ENCODE results near the gene AFF3. TPM values are rescaled to one million over a fixed set of nuclear protein-coding genes. Genes with fewer than 3 reads are reported as not detected.

Gene AFF3
- total and polyA plus RNA-seq, 2 of the 8 experiments (the other 6 are each of a cell fraction or from before 2014, with no cell fraction given): 0.27 to 3.0 TPM

- TF ChIP-seq, protein P1, sequence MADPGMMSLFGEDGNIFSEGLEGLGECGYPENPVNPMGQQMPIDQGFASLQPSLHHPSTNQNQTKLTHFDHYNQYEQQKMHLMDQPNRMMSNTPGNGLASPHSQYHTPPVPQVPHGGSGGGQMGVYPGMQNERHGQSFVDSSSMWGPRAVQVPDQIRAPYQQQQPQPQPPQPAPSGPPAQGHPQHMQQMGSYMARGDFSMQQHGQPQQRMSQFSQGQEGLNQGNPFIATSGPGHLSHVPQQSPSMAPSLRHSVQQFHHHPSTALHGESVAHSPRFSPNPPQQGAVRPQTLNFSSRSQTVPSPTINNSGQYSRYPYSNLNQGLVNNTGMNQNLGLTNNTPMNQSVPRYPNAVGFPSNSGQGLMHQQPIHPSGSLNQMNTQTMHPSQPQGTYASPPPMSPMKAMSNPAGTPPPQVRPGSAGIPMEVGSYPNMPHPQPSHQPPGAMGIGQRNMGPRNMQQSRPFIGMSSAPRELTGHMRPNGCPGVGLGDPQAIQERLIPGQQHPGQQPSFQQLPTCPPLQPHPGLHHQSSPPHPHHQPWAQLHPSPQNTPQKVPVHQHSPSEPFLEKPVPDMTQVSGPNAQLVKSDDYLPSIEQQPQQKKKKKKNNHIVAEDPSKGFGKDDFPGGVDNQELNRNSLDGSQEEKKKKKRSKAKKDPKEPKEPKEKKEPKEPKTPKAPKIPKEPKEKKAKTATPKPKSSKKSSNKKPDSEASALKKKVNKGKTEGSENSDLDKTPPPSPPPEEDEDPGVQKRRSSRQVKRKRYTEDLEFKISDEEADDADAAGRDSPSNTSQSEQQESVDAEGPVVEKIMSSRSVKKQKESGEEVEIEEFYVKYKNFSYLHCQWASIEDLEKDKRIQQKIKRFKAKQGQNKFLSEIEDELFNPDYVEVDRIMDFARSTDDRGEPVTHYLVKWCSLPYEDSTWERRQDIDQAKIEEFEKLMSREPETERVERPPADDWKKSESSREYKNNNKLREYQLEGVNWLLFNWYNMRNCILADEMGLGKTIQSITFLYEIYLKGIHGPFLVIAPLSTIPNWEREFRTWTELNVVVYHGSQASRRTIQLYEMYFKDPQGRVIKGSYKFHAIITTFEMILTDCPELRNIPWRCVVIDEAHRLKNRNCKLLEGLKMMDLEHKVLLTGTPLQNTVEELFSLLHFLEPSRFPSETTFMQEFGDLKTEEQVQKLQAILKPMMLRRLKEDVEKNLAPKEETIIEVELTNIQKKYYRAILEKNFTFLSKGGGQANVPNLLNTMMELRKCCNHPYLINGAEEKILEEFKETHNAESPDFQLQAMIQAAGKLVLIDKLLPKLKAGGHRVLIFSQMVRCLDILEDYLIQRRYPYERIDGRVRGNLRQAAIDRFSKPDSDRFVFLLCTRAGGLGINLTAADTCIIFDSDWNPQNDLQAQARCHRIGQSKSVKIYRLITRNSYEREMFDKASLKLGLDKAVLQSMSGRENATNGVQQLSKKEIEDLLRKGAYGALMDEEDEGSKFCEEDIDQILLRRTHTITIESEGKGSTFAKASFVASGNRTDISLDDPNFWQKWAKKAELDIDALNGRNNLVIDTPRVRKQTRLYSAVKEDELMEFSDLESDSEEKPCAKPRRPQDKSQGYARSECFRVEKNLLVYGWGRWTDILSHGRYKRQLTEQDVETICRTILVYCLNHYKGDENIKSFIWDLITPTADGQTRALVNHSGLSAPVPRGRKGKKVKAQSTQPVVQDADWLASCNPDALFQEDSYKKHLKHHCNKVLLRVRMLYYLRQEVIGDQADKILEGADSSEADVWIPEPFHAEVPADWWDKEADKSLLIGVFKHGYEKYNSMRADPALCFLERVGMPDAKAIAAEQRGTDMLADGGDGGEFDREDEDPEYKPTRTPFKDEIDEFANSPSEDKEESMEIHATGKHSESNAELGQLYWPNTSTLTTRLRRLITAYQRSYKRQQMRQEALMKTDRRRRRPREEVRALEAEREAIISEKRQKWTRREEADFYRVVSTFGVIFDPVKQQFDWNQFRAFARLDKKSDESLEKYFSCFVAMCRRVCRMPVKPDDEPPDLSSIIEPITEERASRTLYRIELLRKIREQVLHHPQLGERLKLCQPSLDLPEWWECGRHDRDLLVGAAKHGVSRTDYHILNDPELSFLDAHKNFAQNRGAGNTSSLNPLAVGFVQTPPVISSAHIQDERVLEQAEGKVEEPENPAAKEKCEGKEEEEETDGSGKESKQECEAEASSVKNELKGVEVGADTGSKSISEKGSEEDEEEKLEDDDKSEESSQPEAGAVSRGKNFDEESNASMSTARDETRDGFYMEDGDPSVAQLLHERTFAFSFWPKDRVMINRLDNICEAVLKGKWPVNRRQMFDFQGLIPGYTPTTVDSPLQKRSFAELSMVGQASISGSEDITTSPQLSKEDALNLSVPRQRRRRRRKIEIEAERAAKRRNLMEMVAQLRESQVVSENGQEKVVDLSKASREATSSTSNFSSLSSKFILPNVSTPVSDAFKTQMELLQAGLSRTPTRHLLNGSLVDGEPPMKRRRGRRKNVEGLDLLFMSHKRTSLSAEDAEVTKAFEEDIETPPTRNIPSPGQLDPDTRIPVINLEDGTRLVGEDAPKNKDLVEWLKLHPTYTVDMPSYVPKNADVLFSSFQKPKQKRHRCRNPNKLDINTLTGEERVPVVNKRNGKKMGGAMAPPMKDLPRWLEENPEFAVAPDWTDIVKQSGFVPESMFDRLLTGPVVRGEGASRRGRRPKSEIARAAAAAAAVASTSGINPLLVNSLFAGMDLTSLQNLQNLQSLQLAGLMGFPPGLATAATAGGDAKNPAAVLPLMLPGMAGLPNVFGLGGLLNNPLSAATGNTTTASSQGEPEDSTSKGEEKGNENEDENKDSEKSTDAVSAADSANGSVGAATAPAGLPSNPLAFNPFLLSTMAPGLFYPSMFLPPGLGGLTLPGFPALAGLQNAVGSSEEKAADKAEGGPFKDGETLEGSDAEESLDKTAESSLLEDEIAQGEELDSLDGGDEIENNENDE (IDR thresholded peaks at IDR 0.05; ENCODE audit: insufficient replicate concordance, low read length): no peak
- TF ChIP-seq POU5F1 (IDR thresholded peaks at IDR 0.05; ENCODE audit: low read depth, low read length) (no peak), TAF7 (optimal IDR thresholded peaks at IDR 0.05; ENCODE audit: borderline replicate concordance, low read depth, low read length) (no peak), HDAC2 (IDR thresholded peaks at IDR 0.05; ENCODE audit: borderline replicate concordance in 1 of 2, low read depth in 2 of 2, low read length in 2 of 2) (no peak), CREB1 (IDR thresholded peaks at IDR 0.05) (no peak)
Measured at GRCh38 chr2:100016756-100017155, 125.6 kb downstream of the AFF3 start (continued).
